NCI-H128 (cell line): ENCODE results near the gene ENAH.
"Not testable (repeated sequence)": the region's sequence is repeated elsewhere in the genome, so short reads cannot be mapped to it uniquely, and the experiment has no call there.

Experiments
- DNase-seq: peaks from one replicate; lab custom pipeline; 2025; ENCODE audit not compliant: unreplicated experiment; lab: John Stamatoyannopoulos, UW

Gene ENAH

GRCh38 chr1:225677350-225678124, 24.6 kb upstream of the ENAH start:
- no peak for DNase-seq

DNA sequence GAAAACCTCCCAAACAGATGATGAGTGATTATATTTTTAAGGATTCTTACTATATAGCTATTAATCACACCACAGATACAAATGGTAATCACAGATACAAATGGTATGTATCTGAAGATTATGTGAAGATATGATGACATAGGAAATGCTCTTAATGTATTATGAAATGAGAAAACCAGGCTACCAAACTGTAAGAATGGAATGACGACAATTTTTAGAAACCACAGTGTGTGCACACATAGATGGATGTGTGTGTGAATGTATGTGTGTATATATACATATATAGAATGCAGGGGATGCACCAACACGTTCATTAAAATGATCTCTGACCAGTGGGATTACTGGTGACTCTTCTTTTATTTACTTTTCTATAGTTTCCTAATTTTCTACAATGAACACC, 21.5 kb upstream of the ENAH start:
- no peak for DNase-seq

GRCh38 chr1:225670806-225671733, 18.1 kb upstream of the ENAH start:
- no peak for DNase-seq

DNA sequence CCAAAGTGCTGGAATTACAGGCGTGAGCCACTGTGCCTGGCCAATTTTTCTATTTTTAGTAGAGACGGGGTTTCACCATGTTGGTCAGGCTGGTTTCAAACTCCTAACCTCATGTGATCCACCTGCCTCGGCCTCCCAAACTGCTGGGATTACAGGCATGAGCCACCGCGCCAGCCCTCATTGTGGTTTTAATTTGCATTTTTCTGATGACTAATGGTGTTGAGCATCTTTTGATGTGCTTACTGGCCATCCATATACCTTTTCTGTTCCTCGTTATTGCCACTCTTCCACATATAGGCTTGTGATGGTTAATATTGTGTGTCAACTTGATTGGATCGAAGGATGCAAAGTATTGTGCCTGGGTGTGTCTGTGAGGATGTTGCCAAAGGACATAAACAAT, 17.4 kb upstream of the ENAH start:
- no peak for DNase-seq

DNA sequence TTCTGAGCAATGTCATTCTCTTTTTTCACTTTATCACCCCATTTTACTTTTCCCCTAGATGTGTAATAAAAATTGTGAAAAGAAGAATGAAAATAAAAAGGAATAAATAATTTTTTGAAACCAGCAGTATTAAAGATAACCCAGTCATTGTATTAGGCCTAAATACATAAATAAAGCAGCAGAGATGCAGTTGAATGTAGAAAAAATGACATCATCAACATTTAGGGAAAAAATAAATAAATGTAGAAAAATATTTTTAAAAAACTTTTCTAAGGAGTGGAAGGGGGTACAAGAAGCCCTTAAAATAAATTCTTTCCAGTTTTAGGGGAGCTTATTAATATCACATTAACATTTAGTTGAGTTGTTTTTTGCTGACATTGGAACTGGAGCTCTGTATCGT, 15.3 kb upstream of the ENAH start:
- no peak for DNase-seq

DNA sequence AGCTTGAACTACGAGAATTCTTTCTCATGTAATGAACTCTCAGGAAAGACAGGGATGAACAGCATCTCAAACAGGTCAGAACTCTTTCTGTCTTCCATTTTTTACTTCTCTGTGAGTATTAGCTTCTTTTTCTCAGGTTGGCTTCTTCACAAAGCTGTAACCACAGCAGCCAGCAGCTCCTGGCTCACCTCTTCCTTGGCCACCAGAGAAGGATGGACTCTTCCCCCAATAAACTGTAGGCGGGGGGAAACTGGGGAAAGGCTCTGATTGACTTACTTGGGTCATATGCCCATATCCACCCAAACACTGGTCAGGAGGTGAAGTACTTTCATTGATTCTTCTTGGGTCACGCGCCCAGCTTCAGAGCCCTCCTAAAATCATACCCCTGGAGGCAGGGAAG, 14.4 kb upstream of the ENAH start:
- no peak for DNase-seq

- DNase-seq: no peak
Measured at GRCh38 chr1:225666495-225666894, 13.6 kb upstream of the ENAH start.

- no peak for DNase-seq
Measured at GRCh38 chr1:225664762-225665161, 11.8 kb upstream of the ENAH start.

- DNase-seq: no peak
Measured at GRCh38 chr1:225662155-225662554, 9.2 kb upstream of the ENAH start.

- no peak for DNase-seq
Measured at GRCh38 chr1:225660544-225660946, 7.6 kb upstream of the ENAH start.

- DNase-seq: no peak
Measured at GRCh38 chr1:225658041-225658440, 5.1 kb upstream of the ENAH start.

GRCh38 chr1:225657462-225657989, 4.6 kb upstream of the ENAH start:
- no peak for DNase-seq

GRCh38 chr1:225656259-225656655, 3.3 kb upstream of the ENAH start:
- not testable (repeated sequence) for DNase-seq

DNA sequence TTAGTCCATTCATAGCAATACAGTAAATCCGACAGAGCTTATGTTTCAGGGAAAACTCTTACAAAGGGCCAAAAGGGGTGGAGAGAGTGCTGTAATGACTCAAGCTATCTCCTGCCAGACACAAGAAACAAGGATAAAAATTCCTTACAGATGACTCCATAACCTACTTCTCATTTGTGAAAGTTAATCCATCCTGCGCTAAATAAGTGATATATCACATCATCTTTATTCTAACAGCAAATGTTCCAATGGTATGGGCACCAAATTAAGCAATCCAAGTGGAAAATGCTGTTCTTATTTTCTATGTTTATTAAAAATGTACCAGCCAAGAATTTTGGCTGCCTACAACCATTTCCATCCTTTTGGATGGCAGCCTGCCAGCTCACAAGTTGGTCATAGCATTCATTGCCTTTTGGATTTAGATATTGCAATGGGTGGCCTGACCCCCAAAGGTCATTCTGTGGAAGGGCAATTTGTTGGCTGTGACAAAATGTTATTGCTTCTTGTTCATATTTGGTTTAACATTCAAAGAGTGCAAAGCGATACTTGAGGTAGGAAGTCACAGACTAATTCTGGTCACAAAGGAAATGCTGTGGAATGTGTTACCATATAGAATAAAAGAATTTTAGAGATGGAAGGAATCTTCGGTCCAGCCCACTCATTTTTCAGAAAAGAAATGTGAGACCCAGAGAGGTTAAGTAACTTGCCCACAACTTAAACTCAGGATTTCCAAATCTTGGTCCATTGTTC, 2.8 kb upstream of the ENAH start:
- DNase-seq: no peak

DNA sequence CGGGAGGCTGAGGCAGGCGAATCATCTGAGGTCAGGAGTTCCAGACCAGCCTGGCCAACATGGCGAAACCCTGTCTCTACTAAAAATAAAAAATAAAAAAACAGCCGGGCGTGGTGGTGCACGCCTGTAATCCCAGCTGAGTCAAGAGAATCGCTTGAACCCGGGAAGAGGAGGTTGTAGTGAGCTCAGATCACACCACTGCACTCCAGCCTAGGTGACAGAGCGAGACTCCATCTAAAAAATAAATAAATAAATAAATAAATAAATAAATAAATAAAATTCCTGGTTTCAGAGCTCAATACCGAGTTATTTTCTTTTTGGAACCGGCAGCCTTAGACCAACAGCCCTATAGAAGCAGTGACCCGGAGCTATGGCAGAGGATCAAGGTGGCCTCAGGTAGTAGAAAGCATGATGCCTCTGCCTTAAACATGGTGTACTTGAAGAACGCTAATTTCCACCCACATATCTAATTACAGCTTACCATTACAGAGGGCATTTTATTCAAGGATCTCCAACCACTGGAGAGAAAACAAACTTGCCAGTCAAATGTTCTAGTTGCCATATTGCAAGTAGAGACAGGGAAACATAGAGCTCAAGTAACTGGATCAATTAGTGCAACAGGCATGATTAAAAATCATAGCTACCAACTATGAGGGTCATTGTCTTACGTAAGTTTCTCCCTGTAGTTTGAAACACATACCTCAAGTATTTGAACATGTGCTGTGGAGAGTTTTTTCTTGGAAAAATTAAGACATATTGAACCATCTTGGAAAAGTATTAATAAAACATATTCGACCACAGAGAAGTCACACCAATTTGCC, 2.0 kb upstream of the ENAH start:
- no peak for DNase-seq

- no peak for DNase-seq
Measured at GRCh38 chr1:225654277-225654597, 1.3 kb upstream of the ENAH start.

- peak; percentile 54 for DNase-seq
Measured at GRCh38 chr1:225653463-225654276, 747 bp upstream of the ENAH start.

GRCh38 chr1:225651872-225652728, 823 bp downstream of the ENAH start:
- no peak for DNase-seq

- DNase-seq: no peak
Measured at GRCh38 chr1:225651376-225651871, 1.5 kb downstream of the ENAH start.
